GM23248 (cell line): ENCODE data around the gene KRT23.

Experiments used
- EZH2 ChIP-seq: fragments of 200-600 bp; sonication (generic); IDR thresholded peaks from 2 replicates; pipeline ENCODE4 v1.6.1; 2018; ENCODE audit warnings: antibody characterized with exemption, mild to moderate bottlenecking; ENCODE audit not compliant: insufficient read depth, poor library complexity, severe bottlenecking
- EZH2phosphoT487 ChIP-seq: fragments of 200-600 bp; sonication (generic); IDR thresholded peaks from 2 replicates; pipeline ENCODE4 v1.6.1; 2018; ENCODE audit warnings: antibody characterized with exemption, moderate library complexity, mild to moderate bottlenecking, low read depth; ENCODE audit not compliant: insufficient read depth

- no peak for TF ChIP-seq EZH2
- no peak for TF ChIP-seq EZH2phosphoT487
These were observed 4.8 kb downstream of the KRT23 start for GRCh38 chr17:40932608-40933007.
